OCI-LY1 (cell line): ENCODE results near the gene PIP4K2C.

Experiments
- CTCF ChIP-seq: fragments of 200-600 bp; sonication (generic), shearing (Covaris generic); IDR thresholded peaks from 2 replicates; pipeline ENCODE4 v1.5.1; 2017; ENCODE audit warnings: mild to moderate bottlenecking, antibody characterized with exemption, low read length, moderate library complexity, mixed read lengths
- EZH2 ChIP-seq: fragments of 200-600 bp; sonication (generic), shearing (Covaris generic); IDR thresholded peaks from 2 replicates; pipeline ENCODE4 v1.8.0; 2017; ENCODE audit warnings: borderline replicate concordance, mixed run types, mild to moderate bottlenecking, antibody characterized with exemption, low read length, moderate library complexity, mixed read lengths

- TF ChIP-seq EZH2 (no peak), CTCF (no peak)
Measured at GRCh38 chr12:57614178-57614947, 23.4 kb downstream of the PIP4K2C start.
